GM18861 (cell line): ENCODE measurements around the gene RAD1.

Experiments used
- ATAC-seq: cut with Tn5 transposase; IDR thresholded peaks from one replicate; pipeline ENCODE4 v1.9.1; 2021; ENCODE audit not compliant: unreplicated experiment

Gene RAD1

GRCh38 chr5:34866989-34867471, 48.3 kb downstream of the RAD1 start:
- ATAC-seq, result no peak

- ATAC-seq, result no peak
These were observed 50.2 kb downstream of the RAD1 start for GRCh38 chr5:34865091-34865490.

GRCh38 chr5:34863946-34864345, 51.4 kb downstream of the RAD1 start:
- no peak for ATAC-seq

GRCh38 chr5:34859253-34859652, 56.1 kb downstream of the RAD1 start:
- no peak for ATAC-seq

GRCh38 chr5:34858790-34859189, 56.5 kb downstream of the RAD1 start:
- no peak for ATAC-seq

- ATAC-seq, result no peak
These were observed 57.4 kb downstream of the RAD1 start for GRCh38 chr5:34857894-34858293.

GRCh38 chr5:34857161-34857560, 58.1 kb downstream of the RAD1 start:
- ATAC-seq, result no peak
